Measurements from ENCODE around the gene OLFML2B. TPM values are rescaled to one million over a fixed set of nuclear protein-coding genes. Genes with fewer than 3 reads are reported as not detected.

OLFML2B gene
- polyA plus RNA-seq, 3 donors, result 8.5 to 11.0 (median 10.5) TPM

DNA sequence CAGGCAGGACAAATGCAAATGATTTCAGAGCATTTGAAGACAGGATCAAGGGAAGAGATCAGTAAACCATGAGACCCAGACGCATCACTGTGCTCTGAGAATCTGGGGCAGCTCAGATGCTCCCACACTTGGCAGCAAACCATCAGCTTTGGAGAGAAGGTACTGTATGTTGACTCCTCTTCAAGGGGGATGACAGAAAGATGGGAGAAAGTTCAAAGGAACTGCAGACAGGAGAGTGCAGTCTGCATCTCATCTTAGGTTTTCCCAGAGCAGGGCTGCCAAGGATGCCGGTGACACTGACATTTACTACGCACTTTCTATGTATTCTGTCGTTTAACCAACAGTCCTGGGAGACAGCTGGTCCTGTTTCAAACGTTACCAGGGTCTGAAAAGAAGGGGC lies 35.8 kb downstream of the OLFML2B start:
- DNase-seq (ENCODE audit: extremely low read depth in 1 of 11, low read depth in 9 of 11, low spot score in 4 of 11), result no peak

DNA sequence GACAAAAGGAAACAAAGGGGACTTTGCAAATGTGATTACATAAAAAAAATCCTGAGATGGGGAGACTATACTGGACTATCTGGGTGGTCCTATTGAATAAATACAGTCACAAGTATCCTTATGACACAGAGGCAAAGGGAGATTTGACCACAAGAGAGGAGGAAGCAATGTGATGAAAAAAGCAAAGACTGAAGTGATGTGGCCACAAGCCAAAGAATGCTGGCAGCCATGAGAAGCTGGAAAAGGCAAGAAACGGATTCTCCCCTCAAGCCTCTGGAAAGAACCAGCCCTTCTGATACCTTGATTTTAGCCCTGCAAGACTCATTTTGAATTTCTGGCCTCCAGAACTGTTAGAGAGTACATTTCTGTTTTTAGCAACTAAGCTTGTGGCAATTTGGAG lies 36.4 kb downstream of the OLFML2B start:
- DNase-seq (ENCODE audit: extremely low read depth in 1 of 11, low read depth in 9 of 11, low spot score in 4 of 11), result no peak

DNA sequence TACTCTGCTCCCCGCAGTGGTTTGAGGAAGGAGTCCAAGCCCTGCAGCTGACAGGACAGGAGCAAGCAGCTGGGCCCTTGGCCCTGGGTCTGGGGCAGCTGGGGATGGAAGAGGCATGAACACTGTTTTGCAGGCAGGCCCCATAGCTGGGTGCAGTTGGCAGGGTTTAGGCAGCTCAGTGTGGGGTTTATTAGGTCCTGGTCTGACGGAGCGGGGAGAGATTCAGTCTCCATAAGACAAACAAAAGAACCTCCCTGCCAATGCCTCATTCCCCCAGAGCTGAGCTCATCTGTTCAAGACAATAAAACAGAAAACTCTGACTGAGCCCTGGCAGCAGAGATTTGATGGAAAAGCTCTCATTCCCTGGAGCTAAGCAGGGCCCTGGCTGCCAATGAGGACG lies 37.3 kb downstream of the OLFML2B start:
- DNase-seq (ENCODE audit: extremely low read depth in 1 of 11, low read depth in 9 of 11, low spot score in 4 of 11), result no peak

DNA sequence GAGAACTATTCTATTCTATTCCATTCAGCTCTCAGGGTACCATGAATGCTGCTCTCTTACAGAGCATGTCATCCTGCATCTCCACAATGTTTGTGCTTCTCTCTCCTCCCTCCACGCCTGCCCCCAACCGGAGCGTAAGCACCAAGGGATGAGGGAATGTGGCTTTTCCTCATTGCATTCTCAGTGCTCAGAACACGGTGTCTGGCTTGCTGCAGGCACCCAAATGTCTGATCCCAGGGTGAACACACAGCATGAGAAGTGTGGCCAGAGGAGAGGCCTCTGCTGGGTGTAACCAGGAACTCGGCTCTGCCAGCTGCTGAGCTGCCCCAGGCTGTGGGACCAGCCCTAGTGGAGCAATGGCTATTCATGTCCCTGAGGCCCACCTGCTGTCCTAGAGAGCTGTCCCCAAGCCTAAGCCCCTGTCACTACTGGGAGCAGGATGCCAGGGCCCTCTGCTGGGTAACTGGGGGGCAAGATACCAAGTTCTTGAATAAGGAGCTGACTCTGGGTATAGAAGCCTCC lies 38.3 kb downstream of the OLFML2B start:
- DNase-seq (ENCODE audit: extremely low read depth in 1 of 11, low read depth in 9 of 11, low spot score in 4 of 11), result no peak

DNA sequence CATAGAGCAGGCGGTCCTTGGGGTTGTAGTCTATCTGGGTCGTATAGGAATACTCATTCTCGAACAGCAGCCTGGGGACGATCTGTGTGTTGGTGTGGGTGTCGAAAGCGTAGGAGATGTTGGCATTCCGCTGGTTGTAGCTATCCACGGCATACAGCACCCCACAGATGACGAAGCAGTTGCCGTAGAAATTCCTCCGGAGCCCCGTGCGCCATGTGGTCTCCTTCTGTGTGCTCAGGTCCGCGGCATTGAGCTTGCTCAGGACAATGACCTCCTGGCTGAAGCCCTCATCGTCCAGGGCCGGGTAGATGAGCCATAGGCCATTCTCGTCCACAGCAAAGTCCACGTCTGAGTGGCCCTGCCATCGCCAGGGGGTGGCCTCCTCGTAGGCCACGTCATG lies 39.9 kb downstream of the OLFML2B start:
- no peak for DNase-seq (ENCODE audit: extremely low read depth in 1 of 11, low read depth in 9 of 11, low spot score in 4 of 11)

DNA sequence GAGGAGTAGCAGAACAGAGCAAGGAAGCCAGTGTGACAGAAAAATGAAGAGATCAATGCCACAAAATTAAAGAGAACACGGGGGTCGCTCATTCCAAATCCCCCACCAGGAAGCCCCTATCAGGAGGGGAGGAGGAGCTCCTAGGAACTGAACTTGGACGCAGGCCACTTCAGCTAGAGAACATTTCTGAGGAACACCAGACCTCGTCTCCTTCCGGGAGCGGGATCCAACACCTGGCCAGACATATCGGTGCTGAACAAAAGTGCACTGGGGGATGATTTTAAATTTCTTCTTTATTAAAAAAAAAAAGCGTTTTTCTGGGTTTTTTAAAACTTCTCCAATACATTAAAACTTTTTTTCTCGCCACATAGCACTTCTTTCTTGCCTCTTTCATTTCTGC lies 40.8 kb downstream of the OLFML2B start:
- DNase-seq (ENCODE audit: extremely low read depth in 1 of 11, low read depth in 9 of 11, low spot score in 4 of 11), result no peak

GRCh38 chr1:161982507-161982895 lies 41.2 kb downstream of the OLFML2B start:
- DNase-seq (ENCODE audit: extremely low read depth in 1 of 11, low read depth in 9 of 11, low spot score in 4 of 11), result peak in 1 of 11 donors; percentile 12

GRCh38 chr1:161981735-161982506 lies 41.7 kb downstream of the OLFML2B start:
- DNase-seq (ENCODE audit: extremely low read depth in 1 of 11, low read depth in 9 of 11, low spot score in 4 of 11), result no peak

DNA sequence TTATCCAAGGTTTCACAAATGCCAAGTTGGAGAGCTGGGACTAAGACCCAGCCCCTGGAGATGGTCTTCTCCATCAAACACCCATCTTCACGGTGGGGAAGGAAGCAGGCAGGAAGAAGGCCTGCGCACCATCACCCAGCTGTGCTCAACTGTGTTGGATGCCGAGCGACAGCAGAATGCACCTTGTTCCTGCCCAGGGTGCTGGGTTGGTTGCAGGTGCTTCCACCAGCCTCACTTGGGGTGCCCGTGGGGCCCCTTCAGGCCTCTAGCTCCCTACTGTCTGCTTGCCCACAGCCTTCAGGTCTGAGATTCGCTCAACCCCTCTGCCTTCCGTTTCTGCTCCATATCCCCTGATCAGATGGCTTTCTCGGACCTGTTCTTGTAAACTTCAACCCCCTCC lies 42.5 kb downstream of the OLFML2B start:
- DNase-seq (ENCODE audit: extremely low read depth in 1 of 11, low read depth in 9 of 11, low spot score in 4 of 11), result no peak

DNA sequence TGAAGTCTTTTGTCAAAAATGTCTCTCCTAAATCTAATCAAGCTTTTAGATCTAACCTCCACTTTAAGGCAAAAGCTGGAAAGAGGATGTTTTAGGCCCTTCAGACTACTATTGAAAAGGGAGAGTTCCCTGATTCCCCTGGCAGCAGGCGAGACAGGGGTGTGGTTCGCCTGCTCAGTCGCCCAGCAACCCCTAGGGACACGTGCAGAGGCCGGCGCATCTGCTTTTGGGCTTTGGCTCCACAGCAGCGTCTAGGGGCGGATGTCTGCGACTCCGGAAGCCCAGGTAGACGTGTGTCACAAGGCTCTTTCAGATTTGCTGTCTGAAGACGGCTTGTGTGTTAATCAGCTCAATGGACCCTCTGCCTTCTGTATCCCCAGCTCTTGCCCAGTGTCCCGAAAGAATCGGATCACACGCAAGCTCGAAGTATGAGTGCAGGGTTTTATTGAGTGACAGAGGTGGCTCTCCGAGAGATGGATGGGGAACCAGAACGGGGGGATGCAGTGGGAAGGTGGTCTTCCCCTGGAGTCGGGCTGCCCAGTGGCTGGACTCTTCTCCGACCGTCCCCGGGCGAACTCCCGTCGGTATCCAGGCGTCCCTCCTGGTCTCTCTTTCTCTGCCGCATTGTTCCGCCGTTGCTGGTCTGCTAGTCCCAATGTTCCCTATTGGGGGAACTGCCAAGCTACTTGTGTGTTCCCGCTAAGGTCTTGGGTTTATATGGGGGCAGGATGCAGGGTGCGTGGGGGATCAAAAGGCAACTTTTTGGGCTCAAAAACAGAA lies 45.5 kb downstream of the OLFML2B start:
- DNase-seq (ENCODE audit: extremely low read depth in 1 of 11, low read depth in 9 of 11, low spot score in 4 of 11), result no peak

- no peak for DNase-seq (ENCODE audit: extremely low read depth in 1 of 11, low read depth in 9 of 11, low spot score in 4 of 11)
Measured at GRCh38 chr1:161973924-161974845, 49.5 kb downstream of the OLFML2B start.

GRCh38 chr1:161972828-161973227 lies 50.8 kb downstream of the OLFML2B start:
- no peak for DNase-seq (ENCODE audit: extremely low read depth in 1 of 11, low read depth in 9 of 11, low spot score in 4 of 11)

DNA sequence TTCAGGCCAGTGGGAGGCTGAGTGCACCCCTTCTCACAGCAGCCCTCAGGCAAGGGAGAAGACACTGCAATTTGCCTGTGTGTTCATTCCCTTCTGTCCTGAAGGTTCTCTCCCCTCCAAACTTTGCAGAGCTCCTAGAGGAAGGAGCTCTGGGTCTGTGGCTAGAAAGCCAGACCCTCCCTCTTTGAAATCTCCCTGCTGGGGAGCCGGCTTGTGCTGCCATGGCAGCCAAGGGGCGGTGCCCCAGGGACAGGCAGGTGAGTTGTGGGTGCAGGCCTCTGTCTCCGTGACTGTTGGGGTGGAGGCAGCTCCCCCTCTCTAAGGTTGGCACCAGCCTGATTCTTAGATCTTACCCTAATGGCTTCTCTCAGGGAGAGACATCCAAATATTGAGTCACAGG lies 53.0 kb downstream of the OLFML2B start:
- DNase-seq (ENCODE audit: extremely low read depth in 1 of 11, low read depth in 9 of 11, low spot score in 4 of 11), result no peak

GRCh38 chr1:161970036-161970435 lies 53.6 kb downstream of the OLFML2B start:
- no peak for DNase-seq (ENCODE audit: extremely low read depth in 1 of 11, low read depth in 9 of 11, low spot score in 4 of 11)

- no peak for DNase-seq (ENCODE audit: extremely low read depth in 1 of 11, low read depth in 9 of 11, low spot score in 4 of 11)
Measured at GRCh38 chr1:161966067-161966466, 57.6 kb downstream of the OLFML2B start.

DNA sequence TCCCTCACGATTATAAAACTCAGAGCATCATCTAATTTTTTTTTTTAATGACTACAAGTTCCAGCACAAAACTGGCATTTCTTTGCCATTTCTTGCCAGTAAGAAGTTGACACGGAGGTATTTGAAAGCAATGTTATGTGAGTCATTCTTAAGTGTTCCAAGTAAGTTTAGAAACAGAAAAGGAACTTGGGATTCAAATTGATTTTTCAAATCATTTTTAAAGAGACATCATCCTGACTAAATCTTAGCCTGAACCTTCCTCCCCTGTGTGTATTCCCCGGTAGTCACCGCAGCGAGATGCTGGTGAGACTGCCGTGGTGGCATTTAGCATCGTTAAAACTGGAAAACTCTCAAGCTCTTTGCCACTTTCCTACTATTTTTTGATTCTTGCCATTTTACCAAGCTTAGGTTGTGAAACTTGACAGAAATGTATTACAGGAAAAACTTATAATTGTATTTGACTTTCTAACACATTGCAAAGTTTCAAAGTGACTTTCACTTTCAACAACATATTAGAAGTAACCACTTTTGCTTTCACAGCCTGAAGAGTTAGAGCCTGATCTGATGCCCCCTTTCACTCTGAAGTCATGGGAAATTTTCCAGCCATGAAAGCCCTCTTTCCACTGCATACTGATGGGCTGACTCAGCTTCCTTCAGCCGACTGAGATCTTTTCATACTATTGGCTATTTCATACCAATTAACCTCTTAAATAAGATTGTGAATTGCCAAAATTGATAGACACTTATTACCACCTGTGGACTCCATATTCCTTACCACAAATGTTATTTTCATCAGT lies 61.4 kb downstream of the OLFML2B start:
- DNase-seq (ENCODE audit: extremely low read depth in 1 of 11, low read depth in 9 of 11, low spot score in 4 of 11), result no peak

DNA sequence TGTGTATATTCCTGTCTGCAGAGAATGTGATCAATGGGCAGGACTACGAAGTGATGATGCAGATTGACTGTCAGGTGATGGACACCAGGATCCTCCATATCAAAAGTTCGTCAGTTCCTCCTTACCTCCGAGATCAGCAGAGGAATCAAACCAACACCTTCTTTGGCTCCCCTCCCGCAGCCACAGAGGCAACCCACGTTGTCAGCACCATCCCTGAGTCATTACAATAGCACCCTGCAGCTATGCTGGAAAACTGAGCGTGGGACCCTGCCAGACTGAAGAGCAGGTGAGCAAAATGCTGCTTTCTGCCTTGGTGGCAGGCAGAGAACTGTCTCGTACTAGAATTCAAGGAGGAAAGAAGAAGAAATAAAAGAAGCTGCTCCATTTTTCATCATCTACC lies 65.2 kb downstream of the OLFML2B start:
- no peak for DNase-seq (ENCODE audit: extremely low read depth in 1 of 11, low read depth in 9 of 11, low spot score in 4 of 11)

DNA sequence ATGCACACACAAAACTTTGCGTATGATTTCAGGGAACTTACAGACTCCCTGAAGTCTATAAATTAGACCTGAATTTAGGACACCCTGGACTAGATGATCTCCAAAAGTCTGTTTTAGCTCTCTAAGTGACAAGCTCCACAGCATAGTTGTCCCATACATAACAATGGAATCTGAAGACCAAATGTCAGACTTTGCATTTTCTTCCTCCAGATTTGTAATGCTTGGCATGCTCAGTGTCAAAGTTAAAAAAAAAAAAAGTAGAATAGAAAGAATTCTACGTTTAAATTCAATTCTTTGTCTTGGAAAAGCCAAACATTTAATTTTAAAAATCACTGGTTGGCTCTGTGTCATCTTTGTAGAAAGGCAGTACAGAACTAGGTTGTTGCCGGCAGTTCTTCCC lies 66.7 kb downstream of the OLFML2B start:
- no peak for DNase-seq (ENCODE audit: extremely low read depth in 1 of 11, low read depth in 9 of 11, low spot score in 4 of 11)

- no peak for DNase-seq (ENCODE audit: extremely low read depth in 1 of 11, low read depth in 9 of 11, low spot score in 4 of 11)
Measured at GRCh38 chr1:161956097-161956496, 67.6 kb downstream of the OLFML2B start.
